Activated CD8-positive, alpha-beta memory T cell treated with anti-CD3 and anti-CD28 coated beads for 48 hours (primary cell): ENCODE results near the gene KRTAP4-4.
"Not testable (repeated sequence)": the region's sequence is repeated elsewhere in the genome, so short reads cannot be mapped to it uniquely, and the experiment has no call there.

Source experiments
- DNase-seq, 3 experiments: peaks; one replicate each; pipeline ENCODE4 v3.0.0-alpha.2; 2020; ENCODE audit warnings: low read depth in 2 of 3, low spot score in 2 of 3

Gene KRTAP4-4

GRCh38 chr17:41160648-41161047 lies at the start of gene KRTAP4-4:
TSS of gene KRTAP4-4 (minus strand) at chr17:41160748. CDS start at chr17:41160691, 57 bp downstream.
- no peak for DNase-seq

GRCh38 chr17:41199421-41200078 lies 39.0 kb upstream of the KRTAP4-4 start:
- no peak for DNase-seq

GRCh38 chr17:41196068-41196467 lies 35.5 kb upstream of the KRTAP4-4 start:
- no peak for DNase-seq

GRCh38 chr17:41190328-41190727 lies 29.8 kb upstream of the KRTAP4-4 start:
- no peak for DNase-seq

GRCh38 chr17:41189837-41190318 lies 29.3 kb upstream of the KRTAP4-4 start, which contains the start of gene KRTAP9-1:
TSS of gene KRTAP9-1 (plus strand) at chr17:41189887. CDS start at chr17:41189887, 0 bp downstream.
- DNase-seq: not testable (repeated sequence)

GRCh38 chr17:41186872-41187271 lies 26.3 kb upstream of the KRTAP4-4 start:
- DNase-seq: no peak

GRCh38 chr17:41185001-41185400 lies 24.5 kb upstream of the KRTAP4-4 start:
- DNase-seq: no peak

- DNase-seq: no peak
These were observed 24.0 kb upstream of the KRTAP4-4 start, which contains the start of gene KRTAP4-1 for GRCh38 chr17:41184480-41184961. TSS of gene KRTAP4-1 (minus strand) at chr17:41184911. CDS start at chr17:41184854, 57 bp downstream.

- no peak for DNase-seq
These were observed 18.5 kb upstream of the KRTAP4-4 start for GRCh38 chr17:41178843-41179616.

GRCh38 chr17:41178341-41178740 lies 17.8 kb upstream of the KRTAP4-4 start:
- no peak for DNase-seq

GRCh38 chr17:41177727-41178271 lies 17.3 kb upstream of the KRTAP4-4 start, which contains the start of gene KRTAP4-2:
TSS of gene KRTAP4-2 (minus strand) at chr17:41178221. CDS start at chr17:41178164, 57 bp downstream.
- no peak for DNase-seq

- DNase-seq: no peak
These were observed 16.3 kb upstream of the KRTAP4-4 start for GRCh38 chr17:41176744-41177387.

- no peak for DNase-seq
These were observed 11.3 kb upstream of the KRTAP4-4 start for GRCh38 chr17:41171886-41172285.

GRCh38 chr17:41168121-41168520 lies 7.6 kb upstream of the KRTAP4-4 start, which contains the start of gene KRTAP4-3:
TSS of gene KRTAP4-3 (minus strand) at chr17:41168221. CDS start at chr17:41168172, 49 bp downstream.
- no peak for DNase-seq

GRCh38 chr17:41167561-41167960 lies 7.0 kb upstream of the KRTAP4-4 start:
- DNase-seq: no peak

- DNase-seq: no peak
These were observed 3.3 kb upstream of the KRTAP4-4 start for GRCh38 chr17:41163828-41164227.

- DNase-seq: not testable (repeated sequence)
These were observed 358 bp downstream of the KRTAP4-4 start for GRCh38 chr17:41160190-41160589.

GRCh38 chr17:41153856-41154255 lies 6.7 kb downstream of the KRTAP4-4 start:
- DNase-seq: no peak

- DNase-seq: no peak
These were observed 9.0 kb downstream of the KRTAP4-4 start for GRCh38 chr17:41151525-41151924.

GRCh38 chr17:41150026-41150425 lies 10.5 kb downstream of the KRTAP4-4 start:
- no peak for DNase-seq

- DNase-seq: no peak
These were observed 10.9 kb downstream of the KRTAP4-4 start, which contains the start of gene KRTAP4-5 for GRCh38 chr17:41149652-41149985. TSS of gene KRTAP4-5 (minus strand) at chr17:41149825. CDS start at chr17:41149767, 58 bp downstream.
